Tibial nerve (tissue), 4 donors: ENCODE results near the gene SERPINB4. TPM values are rescaled to one million over a fixed set of nuclear protein-coding genes. Genes with fewer than 3 reads are reported as not detected.

Experiments used
- DNase-seq, 2 donors: peaks; one replicate each; pipeline ENCODE4 v3.0.0-alpha.2; 2019; ENCODE audit warnings: low spot score in 2 of 2
- H3K27ac ChIP-seq, 4 donors: fragments of 200-600 bp; sonication (generic) in 3 of 4; one replicate each; pipeline ENCODE4 v1.5.1; 2017 to 2019; ENCODE audit warnings: mild to moderate bottlenecking in 1 of 4
- H3K27me3 ChIP-seq, 2 donors: fragments of 200-600 bp; sonication (generic) in 1 of 2; one replicate each; pipeline versions ENCODE4 v1.5.1 to v1.6.0; 2017 to 2019
- H3K36me3 ChIP-seq, 3 donors: fragments of 200-600 bp; sonication (generic); one replicate each; pipeline ENCODE4 v1.5.1; 2018 to 2019
- H3K4me1 ChIP-seq, 4 donors: fragments of 200-600 bp; sonication (generic) in 3 of 4; one replicate each; pipeline ENCODE4 v1.5.1; 2017 to 2019
- H3K4me3 ChIP-seq, 4 donors: fragments of 200-600 bp; sonication (generic) in 3 of 4; one replicate each; pipeline ENCODE4 v1.5.1; 2017 to 2019; ENCODE audit warnings: mild to moderate bottlenecking in 1 of 4, moderate library complexity in 1 of 4
- H3K9me3 ChIP-seq, 4 donors: fragments of 200-600 bp; sonication (generic) in 3 of 4; one replicate each; pipeline ENCODE4 v1.5.1; 2017 to 2019
- CTCF ChIP-seq, 5 experiments: fragments of 200-600 bp in 3 of 5; fragments of 450-650 bp in 2 of 5; sonication (generic) in 3 of 5; IDR thresholded peaks; one replicate each; pipeline ENCODE4 v1.5.1; 2016 to 2019; ENCODE audit warnings: antibody characterized with exemption in 5 of 5, mild to moderate bottlenecking in 3 of 5, moderate library complexity in 2 of 5
- EP300 ChIP-seq, 2 donors: sonication (generic); formaldehyde crosslinking; IDR thresholded peaks; one replicate each; pipeline ENCODE4 v1.6.1; 2017; ENCODE audit warnings: antibody characterized with exemption in 2 of 2, mild to moderate bottlenecking in 1 of 2
- POLR2A ChIP-seq, 2 donors: fragments of 450-650 bp; IDR thresholded peaks; one replicate each; pipeline ENCODE4 v1.6.1; 2017; ENCODE audit warnings: antibody characterized with exemption in 2 of 2, mild to moderate bottlenecking in 2 of 2, moderate library complexity in 2 of 2
- WGBS, 2 donors: methylation state at CpG; one replicate each; pipeline ENCODE4 v1.1.5; 2018; 5-methylcytosine and 5-hydroxymethylcytosine counted together
- total RNA-seq, 4 donors: library from RNA; depleted of rRNA; stranded (reverse); fragments of >200 nt; gene quantifications; one replicate each; pipeline ENCODE4 v1.1.0, GENCODE V29; 2016

The SERPINB4 gene
- total RNA-seq, 4 donors from 2014 or later: not detected

GRCh38 chr18:63617915-63618234 is 26.2 kb downstream of the SERPINB4 start:
- DNase-seq: no peak
- WGBS, 2 donors: 92 to 94% methylated on average over 2 of the region's 2 CpGs
- Histone ChIP-seq H3K4me1 (no peaks in the 10 kb centered on the region), H3K4me3 (no peak overlapping the region), H3K27ac (no peak overlapping the region), H3K36me3 (no peaks in the 10 kb centered on the region), H3K9me3 (peaks cover 0 to 23% (median 0%) of the 10 kb centered on the region in 4 donors), H3K27me3 (no peaks in the 10 kb centered on the region)
- TF ChIP-seq EP300 (IDR thresholded peaks at IDR 0.05): no peak
- no peak for TF ChIP-seq CTCF (IDR thresholded peaks at IDR 0.05)
- TF ChIP-seq POLR2A (IDR thresholded peaks at IDR 0.05): no peak

GRCh38 chr18:63617049-63617914 is 26.8 kb downstream of the SERPINB4 start:
- Histone ChIP-seq H3K27me3 (no peaks in the 10 kb centered on the region), H3K4me3 (no peak overlapping the region), H3K36me3 (no peaks in the 10 kb centered on the region), H3K4me1 (no peaks in the 10 kb centered on the region), H3K9me3 (peaks cover 0 to 23% (median 0%) of the 10 kb centered on the region in 4 donors), H3K27ac (no peak overlapping the region)
- DNase-seq: no peak
- TF ChIP-seq EP300 (IDR thresholded peaks at IDR 0.05): no peak
- TF ChIP-seq CTCF (IDR thresholded peaks at IDR 0.05): no peak
- TF ChIP-seq POLR2A (IDR thresholded peaks at IDR 0.05): no peak
- 44 to 50% methylated on average over 3 of the region's 3 CpGs for WGBS, 2 donors

- Histone ChIP-seq H3K27me3 (no peaks in the 10 kb centered on the region), H3K4me1 (no peaks in the 10 kb centered on the region), H3K9me3 (no peaks in the 10 kb centered on the region), H3K27ac (no peak overlapping the region), H3K36me3 (no peaks in the 10 kb centered on the region), H3K4me3 (no peak overlapping the region)
- TF ChIP-seq EP300 (IDR thresholded peaks at IDR 0.05) (no peak), POLR2A (IDR thresholded peaks at IDR 0.05) (no peak), CTCF (IDR thresholded peaks at IDR 0.05) (no peak)
- no peak for DNase-seq
- WGBS, 2 donors: 84 to 88% methylated on average over 4 of the region's 4 CpGs
Measured at GRCh38 chr18:63613420-63613819, 30.6 kb downstream of the SERPINB4 start.

- DNase-seq: no peak
- Histone ChIP-seq H3K27me3 (no peaks in the 10 kb centered on the region), H3K9me3 (no peaks in the 10 kb centered on the region), H3K36me3 (no peaks in the 10 kb centered on the region), H3K27ac (no peak overlapping the region), H3K4me3 (no peak overlapping the region), H3K4me1 (no peaks in the 10 kb centered on the region)
- WGBS, 2 donors: 83 to 84% methylated on average over 3 of the region's 3 CpGs
- TF ChIP-seq EP300 (IDR thresholded peaks at IDR 0.05) (no peak), CTCF (IDR thresholded peaks at IDR 0.05) (no peak), POLR2A (IDR thresholded peaks at IDR 0.05) (no peak)
Measured at GRCh38 chr18:63606526-63606925, 37.5 kb downstream of the SERPINB4 start.

- TF ChIP-seq EP300 (IDR thresholded peaks at IDR 0.05): no peak
- no peak for TF ChIP-seq POLR2A (IDR thresholded peaks at IDR 0.05)
- no peak for TF ChIP-seq CTCF (IDR thresholded peaks at IDR 0.05)
- no peak for DNase-seq
- no peaks in the 10 kb centered on the region for H3K4me1 ChIP-seq
- 66 to 72% methylated on average over 4 of the region's 4 CpGs for WGBS, 2 donors
- no peak overlapping the region for H3K27ac ChIP-seq
- H3K27me3 ChIP-seq: no peaks in the 10 kb centered on the region
- H3K9me3 ChIP-seq: peaks cover 0 to 3% (median 1%) of the 10 kb centered on the region in 4 donors
- no peaks in the 10 kb centered on the region for H3K36me3 ChIP-seq
- no peak overlapping the region for H3K4me3 ChIP-seq
Measured at GRCh38 chr18:63604791-63605567, 39.1 kb downstream of the SERPINB4 start.
